KMS-11 (cell line): ENCODE measurements around the gene MCOLN1.

ENCODE experiments used
- H2AFZ ChIP-seq: fragments of 200-600 bp; sonication (generic); 2 replicates; pipeline ENCODE4 v1.6.1; 2016; ENCODE audit warnings: antibody characterized with exemption, mixed run types, low read depth
- H3K27ac ChIP-seq: fragments of 200-600 bp; sonication (generic); 2 replicates; pipeline ENCODE4 v1.6.1; 2016; ENCODE audit warnings: mild to moderate bottlenecking, mixed run types
- H3K27me3 ChIP-seq: fragments of 200-600 bp; sonication (generic); 2 replicates; pipeline ENCODE4 v1.6.1; 2017; ENCODE audit warnings: mild to moderate bottlenecking, low read depth, mixed run types, moderate library complexity; ENCODE audit not compliant: insufficient read depth
- H3K36me3 ChIP-seq: fragments of 200-600 bp; sonication (generic); 2 replicates; pipeline ENCODE4 v1.6.1; 2017; ENCODE audit warnings: mild to moderate bottlenecking, mixed run types; ENCODE audit not compliant: insufficient read depth
- H3K4me1 ChIP-seq: fragments of 200-600 bp; sonication (generic); 2 replicates; pipeline ENCODE4 v1.6.1; 2016; ENCODE audit warnings: mild to moderate bottlenecking, low read depth, mixed run types; ENCODE audit not compliant: poor library complexity, severe bottlenecking
- H3K4me2 ChIP-seq: fragments of 200-600 bp; sonication (generic); 2 replicates; pipeline ENCODE4 v1.7.0; 2016; ENCODE audit warnings: mild to moderate bottlenecking, mixed run types
- H3K4me3 ChIP-seq: fragments of 200-600 bp; sonication (generic); IDR thresholded peaks from 2 replicates; pipeline ENCODE4 v1.6.1; 2017; ENCODE audit warnings: low read depth, low read length, mixed read lengths; ENCODE audit not compliant: insufficient read depth
- H3K79me2 ChIP-seq: fragments of 200-600 bp; sonication (generic); 2 replicates; pipeline ENCODE4 v1.6.1; 2016; ENCODE audit warnings: low read depth, mixed run types; ENCODE audit not compliant: insufficient read depth
- H3K9ac ChIP-seq: fragments of 200-600 bp; sonication (generic); 2 replicates; pipeline ENCODE4 v1.6.1; 2016; ENCODE audit warnings: mild to moderate bottlenecking, mixed run types
- H4K20me1 ChIP-seq: fragments of 200-600 bp; sonication (generic); 2 replicates; pipeline ENCODE4 v1.6.1; 2016; ENCODE audit warnings: mild to moderate bottlenecking, mixed run types; ENCODE audit not compliant: insufficient read depth
- TF ChIP-seq, protein P1 (sequence below): fragments of 200-600 bp; sonication (generic); conservative IDR thresholded peaks from 2 replicates; pipeline ENCODE4 v1.6.1; 2017; ENCODE audit warnings: low read depth, mild to moderate bottlenecking, antibody characterized with exemption, low read length, moderate library complexity, mixed read lengths

Gene MCOLN1

GRCh38 chr19:7541475-7541824 lies 19.0 kb downstream of the MCOLN1 start:
- Histone ChIP-seq H3K36me3 (no peaks in the 10 kb centered on the region), H3K79me2 (no peaks in the 10 kb centered on the region), H3K9ac (no peak overlapping the region), H3K27me3 (no peaks in the 10 kb centered on the region), H2AFZ (no peak overlapping the region), H3K4me2 (no peak overlapping the region), H3K27ac (no peak overlapping the region), H4K20me1 (no peaks in the 10 kb centered on the region), H3K4me3 (no peak overlapping the region), H3K4me1 (peaks cover under 1% of the 10 kb centered on the region)
- TF ChIP-seq, protein P1, sequence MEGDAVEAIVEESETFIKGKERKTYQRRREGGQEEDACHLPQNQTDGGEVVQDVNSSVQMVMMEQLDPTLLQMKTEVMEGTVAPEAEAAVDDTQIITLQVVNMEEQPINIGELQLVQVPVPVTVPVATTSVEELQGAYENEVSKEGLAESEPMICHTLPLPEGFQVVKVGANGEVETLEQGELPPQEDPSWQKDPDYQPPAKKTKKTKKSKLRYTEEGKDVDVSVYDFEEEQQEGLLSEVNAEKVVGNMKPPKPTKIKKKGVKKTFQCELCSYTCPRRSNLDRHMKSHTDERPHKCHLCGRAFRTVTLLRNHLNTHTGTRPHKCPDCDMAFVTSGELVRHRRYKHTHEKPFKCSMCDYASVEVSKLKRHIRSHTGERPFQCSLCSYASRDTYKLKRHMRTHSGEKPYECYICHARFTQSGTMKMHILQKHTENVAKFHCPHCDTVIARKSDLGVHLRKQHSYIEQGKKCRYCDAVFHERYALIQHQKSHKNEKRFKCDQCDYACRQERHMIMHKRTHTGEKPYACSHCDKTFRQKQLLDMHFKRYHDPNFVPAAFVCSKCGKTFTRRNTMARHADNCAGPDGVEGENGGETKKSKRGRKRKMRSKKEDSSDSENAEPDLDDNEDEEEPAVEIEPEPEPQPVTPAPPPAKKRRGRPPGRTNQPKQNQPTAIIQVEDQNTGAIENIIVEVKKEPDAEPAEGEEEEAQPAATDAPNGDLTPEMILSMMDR, result no peak

DNA sequence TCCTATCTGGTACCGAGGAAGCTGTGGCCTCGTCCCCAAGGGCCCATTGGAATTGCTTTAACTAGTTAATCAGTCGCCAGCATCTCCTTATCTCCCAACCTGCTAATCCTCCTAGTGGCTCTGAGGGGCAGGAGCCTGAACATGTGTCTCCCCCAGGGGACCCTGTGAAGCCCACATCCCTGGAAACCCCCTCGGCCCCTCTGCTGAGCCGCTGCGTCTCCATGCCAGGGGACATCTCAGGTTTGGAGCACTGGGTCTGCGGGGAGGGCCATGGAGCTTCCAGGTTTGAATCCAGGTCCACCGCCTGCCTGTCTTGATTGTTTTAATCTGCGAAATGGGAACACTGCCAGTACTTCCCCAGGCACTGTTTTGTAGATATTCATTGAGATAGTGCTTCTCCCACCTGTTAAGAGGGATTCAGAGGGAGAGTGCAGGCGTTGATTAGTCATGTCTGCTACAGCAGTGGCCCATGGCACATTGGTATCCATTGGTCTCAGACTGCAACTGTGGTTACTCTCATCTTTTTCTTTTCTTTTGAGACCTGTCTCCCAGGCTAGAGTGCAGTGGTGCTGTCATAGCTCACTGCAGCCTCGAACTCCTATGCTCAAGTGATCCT lies 19.5 kb downstream of the MCOLN1 start:
- TF ChIP-seq, protein P1, result no peak
- Histone ChIP-seq H3K27me3 (no peaks in the 10 kb centered on the region), H3K36me3 (no peaks in the 10 kb centered on the region), H3K9ac (no peak overlapping the region), H3K4me3 (no peak overlapping the region), H3K4me2 (no peak overlapping the region), H3K27ac (no peak overlapping the region), H2AFZ (no peak overlapping the region), H4K20me1 (no peaks in the 10 kb centered on the region), H3K79me2 (no peaks in the 10 kb centered on the region), H3K4me1 (no peaks in the 10 kb centered on the region)

DNA sequence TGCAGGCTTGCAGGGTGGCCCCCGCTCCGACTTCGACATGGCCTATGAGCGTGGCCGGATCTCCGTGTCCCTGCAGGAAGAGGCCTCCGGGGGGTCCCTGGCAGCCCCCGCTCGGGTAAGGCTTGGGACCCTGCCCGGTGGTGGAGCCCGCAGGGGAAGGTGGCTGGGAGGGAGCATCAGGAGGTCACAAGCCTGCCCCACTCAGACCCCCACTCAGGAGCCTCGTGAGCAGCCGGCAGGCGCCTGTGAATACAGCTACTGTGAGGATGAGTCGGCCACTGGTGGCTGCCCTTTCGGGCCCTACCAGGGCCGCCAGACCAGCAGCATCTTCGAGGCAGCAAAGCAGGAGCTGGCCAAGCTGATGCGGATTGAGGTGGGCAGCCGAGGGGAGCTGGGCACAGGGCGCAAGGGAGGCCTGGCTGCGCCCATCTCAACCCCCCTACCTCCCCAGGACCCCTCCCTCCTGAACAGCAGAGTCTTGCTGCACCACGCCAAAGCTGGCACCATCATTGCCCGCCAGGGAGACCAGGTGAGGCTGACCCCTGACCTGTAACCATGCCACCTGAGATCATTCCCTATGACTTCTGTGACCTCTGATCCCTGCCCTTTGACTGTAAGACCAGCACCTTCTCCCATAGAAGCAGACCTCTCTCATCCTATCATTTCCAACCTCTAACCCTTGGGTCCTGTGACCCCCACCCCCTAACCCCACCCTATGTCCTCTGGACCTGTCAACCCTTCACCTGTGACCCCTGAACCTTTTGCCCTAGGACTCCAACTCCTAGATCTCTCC lies 20.3 kb downstream of the MCOLN1 start:
- Histone ChIP-seq H3K27me3 (no peaks in the 10 kb centered on the region), H4K20me1 (no peaks in the 10 kb centered on the region), H3K4me1 (no peaks in the 10 kb centered on the region), H3K4me3 (no peak overlapping the region), H3K9ac (no peak overlapping the region), H3K4me2 (no peak overlapping the region), H3K79me2 (no peaks in the 10 kb centered on the region), H3K27ac (no peak overlapping the region), H3K36me3 (no peaks in the 10 kb centered on the region), H2AFZ (no peak overlapping the region)
- TF ChIP-seq, protein P1, result no peak

GRCh38 chr19:7544626-7545025 lies 22.2 kb downstream of the MCOLN1 start:
- Histone ChIP-seq H3K9ac (no peak overlapping the region), H3K4me1 (no peaks in the 10 kb centered on the region), H3K4me3 (no peak overlapping the region), H3K36me3 (no peaks in the 10 kb centered on the region), H3K27me3 (no peaks in the 10 kb centered on the region), H3K79me2 (no peaks in the 10 kb centered on the region), H4K20me1 (no peaks in the 10 kb centered on the region), H2AFZ (no peak overlapping the region), H3K27ac (no peak overlapping the region), H3K4me2 (no peak overlapping the region)
- TF ChIP-seq, protein P1, result no peak
